Activated naive CD4-positive, alpha-beta T cell treated with anti-CD3 and anti-CD28 coated beads, Interleukin-2, amount 10 ng/mL, durations not matched to agents 7 days and 5 days (primary cell): ENCODE data around the gene ATG16L1.
"Not testable (repeated sequence)": the region's sequence is repeated elsewhere in the genome, so short reads cannot be mapped to it uniquely, and the experiment has no call there.

Experiments
- CTCF ChIA-PET: fragments of 350-600 bp; sonication (Branson Sonifier 250); formaldehyde crosslinking; loops from one replicate; lab custom pipeline; 2021; ENCODE audit warnings: antibody characterized with exemption; lab: Charles Lee
- DNase-seq: peaks from one replicate; pipeline ENCODE4 v3.0.0-alpha.2; 2020
- H3K27ac Mint-ChIP-seq: one replicate; pipeline ENCODE4 v1.8.0; 2021; ENCODE audit warnings: mild to moderate bottlenecking, moderate library complexity, mixed read lengths
- H3K27me3 Mint-ChIP-seq: one replicate; pipeline ENCODE4 v1.8.0; 2021; ENCODE audit warnings: mild to moderate bottlenecking, mixed read lengths
- H3K36me3 Mint-ChIP-seq: one replicate; pipeline ENCODE4 v1.8.0; 2021; ENCODE audit warnings: mixed read lengths
- H3K4me1 Mint-ChIP-seq: one replicate; pipeline ENCODE4 v1.8.0; 2021; ENCODE audit warnings: mixed read lengths
- H3K4me3 Mint-ChIP-seq: one replicate; pipeline ENCODE4 v1.8.0; 2021; ENCODE audit warnings: mild to moderate bottlenecking, moderate library complexity, mixed read lengths
- H3K9me3 Mint-ChIP-seq: one replicate; pipeline ENCODE4 v1.8.0; 2021; ENCODE audit warnings: mixed read lengths

ATG16L1 gene

DNA sequence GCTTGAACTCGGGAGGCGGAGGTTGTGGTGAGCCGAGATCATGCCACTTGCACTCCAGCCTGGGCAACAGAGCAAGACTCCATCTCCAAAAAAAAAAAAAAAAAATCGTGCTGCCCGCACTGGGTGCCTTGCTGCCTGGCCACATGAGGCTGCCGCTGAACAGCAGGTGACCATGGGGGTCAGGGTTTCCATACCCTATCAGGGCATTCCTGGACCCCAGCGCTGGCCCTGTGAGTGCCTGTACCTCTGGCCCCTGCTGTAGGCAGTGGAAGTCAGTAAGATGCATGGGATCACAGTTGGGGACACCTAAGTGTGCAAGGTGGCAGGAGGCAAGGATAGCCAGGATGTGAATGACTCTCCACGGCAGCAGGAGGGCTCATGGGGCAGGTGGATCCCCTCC lies 75.0 kb downstream of the ATG16L1 start:
- H3K4me3 Mint-ChIP-seq, result no peak overlapping the region
- DNase-seq, result no peak
- CTCF ChIA-PET, result no interaction called here
- H3K27ac Mint-ChIP-seq, result no peak overlapping the region
- peaks cover 6% of the 10 kb centered on the region for H3K36me3 Mint-ChIP-seq
- peaks cover 36% of the 10 kb centered on the region for H3K4me1 Mint-ChIP-seq
- peaks cover 18% of the 10 kb centered on the region for H3K27me3 Mint-ChIP-seq
- peaks cover 5% of the 10 kb centered on the region for H3K9me3 Mint-ChIP-seq

DNA sequence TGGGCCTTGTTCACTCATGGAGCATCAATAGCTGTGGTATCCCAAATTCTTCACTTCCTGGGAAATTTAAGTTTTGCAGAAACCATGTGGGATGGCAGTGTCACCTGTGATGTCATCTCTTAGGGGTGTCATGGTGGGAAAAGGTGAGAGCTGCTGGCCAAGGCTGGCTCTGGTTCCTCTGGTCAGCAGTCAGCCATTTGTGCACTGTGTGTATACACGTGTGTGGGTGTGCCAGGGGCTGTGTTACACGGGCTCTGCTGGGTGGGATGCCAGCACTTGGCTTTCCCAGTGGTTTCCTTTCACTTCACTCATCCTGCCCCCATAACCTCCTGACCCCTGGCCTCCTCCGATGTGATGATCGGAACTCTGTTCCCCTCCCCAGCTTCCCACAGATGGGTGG lies 77.4 kb downstream of the ATG16L1 start:
- peaks cover 5% of the 10 kb centered on the region for H3K9me3 Mint-ChIP-seq
- DNase-seq, result no peak
- H3K4me3 Mint-ChIP-seq, result no peak overlapping the region
- H3K36me3 Mint-ChIP-seq, result peaks cover 9% of the 10 kb centered on the region
- peaks cover 46% of the 10 kb centered on the region for H3K4me1 Mint-ChIP-seq
- CTCF ChIA-PET, result no interaction called here
- no peak overlapping the region for H3K27ac Mint-ChIP-seq
- H3K27me3 Mint-ChIP-seq, result peaks cover 19% of the 10 kb centered on the region

DNA sequence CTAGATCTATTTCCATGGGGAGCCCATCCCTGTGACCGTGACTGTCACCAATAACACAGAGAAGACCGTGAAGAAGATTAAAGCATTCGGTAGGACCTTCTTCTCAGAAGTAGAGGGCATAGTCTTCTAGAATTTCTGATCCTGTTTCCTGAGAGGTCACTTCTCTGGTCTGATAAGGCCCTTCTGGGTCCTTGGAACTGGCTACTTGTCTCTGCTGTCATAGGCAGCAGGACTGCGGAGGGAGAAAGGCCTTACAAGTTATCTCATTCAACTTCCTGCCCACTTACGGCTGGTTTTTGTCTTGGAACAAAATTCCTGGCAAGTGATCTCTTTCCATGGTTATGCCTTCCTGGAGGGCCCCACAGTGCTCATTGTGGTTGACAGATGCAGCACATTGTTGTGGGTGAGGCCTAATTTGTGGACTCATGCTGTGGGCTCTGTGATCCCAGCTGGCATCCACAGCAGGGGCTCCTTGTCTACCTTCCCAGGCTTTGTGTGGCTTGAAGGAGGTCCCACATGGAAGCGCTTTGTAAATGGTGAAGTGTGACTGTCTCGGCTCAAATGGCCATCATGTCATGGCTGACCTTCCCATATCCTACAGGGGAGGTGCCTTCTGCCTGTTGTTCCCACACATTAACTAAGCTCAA lies 78.1 kb downstream of the ATG16L1 start:
- CTCF ChIA-PET, result no interaction called here
- peaks cover 17% of the 10 kb centered on the region for H3K27me3 Mint-ChIP-seq
- H3K9me3 Mint-ChIP-seq, result peaks cover 5% of the 10 kb centered on the region
- peak overlapping the region; percentile 52 for H3K27ac Mint-ChIP-seq
- H3K4me3 Mint-ChIP-seq, result no peak overlapping the region
- peaks cover 10% of the 10 kb centered on the region for H3K36me3 Mint-ChIP-seq
- DNase-seq, result no peak
- peaks cover 51% of the 10 kb centered on the region for H3K4me1 Mint-ChIP-seq

DNA sequence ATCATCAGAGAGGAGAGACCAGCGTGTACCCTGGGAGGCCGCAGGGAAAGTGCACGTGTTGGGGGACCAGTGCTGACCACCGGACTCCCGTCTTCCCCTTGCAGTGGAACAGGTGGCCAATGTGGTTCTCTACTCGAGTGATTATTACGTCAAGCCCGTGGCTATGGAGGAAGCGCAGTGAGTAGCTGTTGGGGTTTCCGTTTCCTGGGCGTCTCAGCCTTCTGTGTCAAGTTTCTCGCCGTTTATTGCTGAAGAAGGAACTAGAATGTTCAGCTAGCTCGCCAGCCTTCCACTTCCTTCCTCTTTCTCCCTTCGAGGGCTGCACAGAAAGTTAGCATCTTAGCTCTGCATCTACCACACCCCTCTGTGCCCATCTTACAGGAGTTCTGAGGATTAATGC lies 80.1 kb downstream of the ATG16L1 start:
- Mint-ChIP-seq H3K27ac (peak overlapping the region; percentile 98), H3K27me3 (peaks cover 19% of the 10 kb centered on the region), H3K9me3 (peaks cover 5% of the 10 kb centered on the region), H3K4me3 (peak overlapping the region; percentile 36), H3K4me1 (peaks cover 58% of the 10 kb centered on the region), H3K36me3 (peaks cover 10% of the 10 kb centered on the region)
- DNase-seq, result peak; percentile 87
- CTCF ChIA-PET, result interaction anchor here (0.9 to 2.1 kb wide), 5 partner anchors 12 to 111 kb away, joined by 3 to 11 read pairs (median 5); partner anchors contain the start of gene DGKD

DNA sequence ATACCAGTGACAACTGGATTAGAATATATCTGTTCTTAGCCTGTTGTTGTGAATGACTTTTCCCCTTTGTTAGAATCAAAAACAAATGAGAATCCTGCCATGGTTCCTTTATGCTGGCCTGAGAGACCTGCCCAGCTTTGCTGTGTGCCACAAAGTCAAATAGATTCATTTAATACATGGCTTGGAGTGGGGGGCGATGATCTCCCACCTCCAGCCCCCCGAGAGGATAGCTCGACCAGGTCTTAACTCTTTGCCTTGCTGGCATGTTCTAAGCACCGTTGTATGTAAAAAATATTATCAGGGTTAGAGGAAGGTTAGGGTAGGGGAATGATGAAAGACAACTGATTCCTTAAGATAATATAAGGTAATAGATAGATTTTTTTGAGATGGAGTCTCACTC lies 80.7 kb downstream of the ATG16L1 start:
- Mint-ChIP-seq H3K4me1 (peaks cover 58% of the 10 kb centered on the region), H3K27ac (peak overlapping the region; percentile 98), H3K36me3 (peaks cover 10% of the 10 kb centered on the region), H3K27me3 (peaks cover 19% of the 10 kb centered on the region), H3K4me3 (peak overlapping the region; percentile 24), H3K9me3 (peaks cover 5% of the 10 kb centered on the region)
- no peak for DNase-seq
- CTCF ChIA-PET, result interaction anchor here (0.9 to 2.1 kb wide), 5 partner anchors 11 to 64 kb away, joined by 4 to 11 read pairs (median 5); partner anchors contain the start of gene DGKD

DNA sequence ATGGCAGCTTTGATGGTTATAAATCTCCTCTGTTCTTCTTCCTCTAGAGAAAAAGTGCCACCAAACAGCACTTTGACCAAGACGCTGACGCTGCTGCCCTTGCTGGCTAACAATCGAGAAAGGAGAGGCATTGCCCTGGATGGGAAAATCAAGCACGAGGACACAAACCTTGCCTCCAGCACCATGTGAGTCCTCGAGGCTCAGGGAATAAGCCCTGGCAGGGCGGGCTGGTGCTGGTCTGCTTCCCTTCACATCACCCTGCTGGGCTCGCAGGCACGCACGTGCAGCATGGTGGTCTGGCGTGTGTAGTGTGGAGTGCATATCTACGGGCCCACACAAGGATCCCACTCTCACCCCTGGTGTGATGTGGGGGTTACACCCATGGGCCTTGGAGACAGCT lies 83.4 kb downstream of the ATG16L1 start:
- H3K36me3 Mint-ChIP-seq, result peaks cover 9% of the 10 kb centered on the region
- peaks cover 36% of the 10 kb centered on the region for H3K27me3 Mint-ChIP-seq
- H3K4me1 Mint-ChIP-seq, result peaks cover 68% of the 10 kb centered on the region
- no peak overlapping the region for H3K27ac Mint-ChIP-seq
- no peak for DNase-seq
- H3K4me3 Mint-ChIP-seq, result no peak overlapping the region
- peaks cover 5% of the 10 kb centered on the region for H3K9me3 Mint-ChIP-seq
- CTCF ChIA-PET, result no interaction called here

DNA sequence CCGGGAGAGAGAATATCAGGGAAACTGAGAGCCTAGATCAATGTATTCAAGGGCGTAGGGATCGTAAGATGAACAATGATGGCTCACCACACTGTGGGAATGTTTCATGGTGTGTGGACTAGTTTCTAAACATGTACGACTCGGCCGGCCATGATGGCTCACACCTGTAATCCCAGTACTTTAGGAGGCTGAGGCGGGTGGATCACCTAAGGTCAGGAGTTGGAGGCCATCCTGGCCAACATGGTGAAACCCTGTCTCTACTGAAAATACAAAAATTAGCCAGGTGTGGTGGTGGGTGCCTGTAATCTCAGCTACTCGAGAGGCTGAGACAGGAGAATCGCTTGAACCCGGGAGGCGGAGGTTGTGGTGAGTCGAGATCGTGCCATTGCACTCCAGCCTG lies 84.6 kb downstream of the ATG16L1 start:
- H3K36me3 Mint-ChIP-seq, H3K27ac Mint-ChIP-seq, CTCF ChIA-PET, H3K9me3 Mint-ChIP-seq, DNase-seq, H3K4me3 Mint-ChIP-seq: not testable (repeated sequence)
- H3K27me3 Mint-ChIP-seq, result peaks cover 36% of the 10 kb centered on the region
- H3K4me1 Mint-ChIP-seq, result peaks cover 56% of the 10 kb centered on the region

DNA sequence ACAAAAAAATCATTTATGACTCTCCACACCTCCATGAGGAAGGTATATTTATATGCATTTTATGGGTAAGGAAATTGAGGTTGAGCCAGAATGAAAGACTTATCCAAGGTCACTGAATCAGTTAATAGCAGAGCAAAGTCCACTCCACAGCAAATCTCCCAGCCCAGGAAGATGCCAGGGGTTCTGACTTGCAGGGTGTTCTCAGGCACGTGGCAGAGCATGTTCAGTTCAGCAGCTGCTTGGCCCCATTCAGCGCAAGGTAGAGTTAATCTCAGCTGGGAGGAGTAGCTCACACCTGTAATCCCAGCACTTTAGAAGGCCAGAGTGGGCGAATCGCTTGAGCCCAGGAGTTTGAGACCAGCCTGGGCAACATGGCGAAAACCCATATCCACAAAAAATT lies 85.1 kb downstream of the ATG16L1 start:
- peaks cover 36% of the 10 kb centered on the region for H3K27me3 Mint-ChIP-seq
- DNase-seq, result no peak
- CTCF ChIA-PET, result interaction anchor here (0.6 to 1.0 kb wide), 2 partner anchors 13 to 17 kb away, joined by 3 read pairs; no protein-coding TSS in a partner anchor

DNA sequence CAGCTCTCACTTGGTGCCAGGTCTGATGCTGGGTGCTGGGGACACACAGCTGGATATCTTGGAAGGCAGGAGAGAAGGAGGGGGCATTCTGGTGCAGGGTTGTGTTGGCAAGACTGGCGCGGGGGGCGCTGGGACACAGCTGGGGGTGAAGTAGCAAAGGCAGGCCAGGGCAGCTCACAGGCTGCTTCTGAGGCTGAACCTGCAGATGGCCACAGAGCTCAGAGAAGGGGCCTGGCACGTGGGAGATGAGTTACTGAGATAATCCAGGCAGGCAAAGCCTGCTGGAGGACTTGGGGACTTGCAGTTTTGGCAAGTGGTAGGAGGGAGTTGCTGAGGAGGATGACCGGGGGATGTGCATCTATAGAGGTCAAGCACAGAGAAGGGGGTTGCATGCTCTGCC lies 86.6 kb downstream of the ATG16L1 start:
- peaks cover 40% of the 10 kb centered on the region for H3K4me1 Mint-ChIP-seq
- peaks cover 4% of the 10 kb centered on the region for H3K36me3 Mint-ChIP-seq
- CTCF ChIA-PET, result no interaction called here
- peaks cover 44% of the 10 kb centered on the region for H3K27me3 Mint-ChIP-seq
- no peak for DNase-seq
- H3K4me3 Mint-ChIP-seq, result no peak overlapping the region
- H3K27ac Mint-ChIP-seq, result no peak overlapping the region
- H3K9me3 Mint-ChIP-seq, result no peaks in the 10 kb centered on the region

More for the DNA sequence above, 85.1 kb downstream of the ATG16L1 start:
- Mint-ChIP-seq H3K27ac (no peak overlapping the region), H3K4me3 (no peak overlapping the region), H3K9me3 (no peaks in the 10 kb centered on the region), H3K36me3 (peaks cover 4% of the 10 kb centered on the region), H3K4me1 (peaks cover 52% of the 10 kb centered on the region)

DNA sequence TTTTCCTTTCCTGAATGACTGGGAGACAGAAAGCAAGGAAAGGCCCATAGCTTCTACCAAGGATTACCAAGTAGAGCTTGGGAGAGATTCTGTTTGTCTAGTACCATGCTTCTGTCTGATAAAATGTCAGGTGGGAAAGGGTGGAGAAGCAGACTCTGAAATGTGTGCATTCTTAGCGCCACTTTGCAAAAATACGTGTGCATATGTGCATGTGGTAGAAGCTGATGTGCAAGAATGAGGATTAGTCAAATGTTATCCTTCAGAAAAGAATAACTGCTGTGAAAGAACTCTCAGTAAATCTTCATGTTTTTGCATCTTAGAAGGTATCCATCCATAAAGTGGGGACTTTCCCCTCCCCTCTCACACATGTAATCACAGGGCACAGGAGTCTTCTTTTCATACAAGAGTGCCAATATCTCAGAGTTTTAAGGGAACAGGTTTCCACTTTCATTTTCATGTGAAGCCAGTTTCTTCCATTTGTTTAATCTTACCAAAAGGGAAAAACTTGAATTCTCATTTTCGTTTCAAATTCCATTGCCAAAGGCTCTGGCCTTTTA lies 87.4 kb downstream of the ATG16L1 start:
- CTCF ChIA-PET, result no interaction called here
- Mint-ChIP-seq H3K9me3 (no peaks in the 10 kb centered on the region), H3K4me1 (peaks cover 31% of the 10 kb centered on the region), H3K36me3 (peaks cover 2% of the 10 kb centered on the region), H3K27ac (no peak overlapping the region), H3K27me3 (peaks cover 42% of the 10 kb centered on the region), H3K4me3 (no peak overlapping the region)
- no peak for DNase-seq

DNA sequence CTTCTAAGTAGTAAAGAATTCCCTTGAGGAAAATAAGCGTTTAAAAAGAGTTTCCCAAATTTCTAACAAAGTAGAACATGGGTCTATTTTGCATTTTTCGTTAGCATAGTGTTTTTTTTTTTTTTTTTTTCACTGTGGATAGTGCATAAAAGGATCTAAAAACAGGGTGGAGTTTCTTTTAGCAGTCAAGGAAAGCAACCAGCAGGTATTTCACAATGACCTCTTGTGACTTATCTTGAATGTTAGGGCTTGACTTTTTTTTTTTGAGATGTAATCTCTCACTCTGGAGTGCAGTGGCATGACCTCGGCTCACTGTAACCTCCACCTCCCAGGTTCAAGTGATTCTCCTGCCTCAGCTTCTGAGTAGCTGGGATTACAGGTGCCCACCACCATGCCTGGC lies 88.0 kb downstream of the ATG16L1 start:
- H3K36me3 Mint-ChIP-seq, result no peaks in the 10 kb centered on the region
- CTCF ChIA-PET, result no interaction called here
- H3K4me3 Mint-ChIP-seq, result no peak overlapping the region
- H3K9me3 Mint-ChIP-seq, result no peaks in the 10 kb centered on the region
- no peak overlapping the region for H3K27ac Mint-ChIP-seq
- H3K27me3 Mint-ChIP-seq, result peaks cover 41% of the 10 kb centered on the region
- peaks cover 27% of the 10 kb centered on the region for H3K4me1 Mint-ChIP-seq
- DNase-seq, result no peak

DNA sequence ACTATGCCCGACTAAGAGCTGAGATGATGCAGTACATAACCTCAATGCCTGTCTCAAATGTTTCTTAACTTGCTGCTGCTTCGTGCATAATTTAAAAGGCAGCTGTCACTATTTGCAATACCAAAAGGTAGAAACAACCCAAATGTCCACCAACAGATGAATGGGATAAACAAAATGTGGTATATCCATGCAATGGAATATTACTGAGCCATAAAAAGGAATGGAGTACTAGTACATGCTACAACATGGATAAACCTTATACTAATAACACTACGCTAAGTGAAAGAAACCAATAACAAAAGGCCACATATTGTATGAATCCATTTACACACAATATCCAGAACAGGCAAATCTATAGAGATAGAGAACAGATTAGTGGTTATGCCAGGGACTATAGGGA lies 89.8 kb downstream of the ATG16L1 start:
- H3K9me3 Mint-ChIP-seq, result no peaks in the 10 kb centered on the region

DNA sequence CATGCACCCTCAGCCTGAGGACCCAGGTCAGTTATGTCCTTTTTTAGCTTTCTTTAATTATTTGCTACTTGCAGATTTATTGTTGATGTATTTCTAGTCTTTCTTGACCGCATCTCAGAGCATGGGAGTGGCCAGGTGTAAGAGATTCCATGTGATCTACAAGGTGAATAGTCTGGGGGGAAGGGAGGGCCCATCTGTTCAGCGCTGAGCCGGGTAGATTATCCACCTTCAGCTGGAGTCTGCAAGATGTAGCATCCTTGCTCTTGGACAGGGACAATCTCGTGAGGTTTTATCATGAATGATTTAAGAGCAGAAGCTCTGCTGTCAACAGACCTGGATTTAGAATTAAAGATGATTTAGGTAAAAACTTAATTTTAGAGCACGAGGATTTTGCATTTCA lies 90.8 kb downstream of the ATG16L1 start:
- CTCF ChIA-PET, result interaction anchor here (0.8 to 1.9 kb wide), 3 partner anchors 10 to 11 kb away, joined by 4 to 6 read pairs (median 4); partner anchors contain the start of gene DGKD
- Mint-ChIP-seq H3K4me1 (peaks cover 19% of the 10 kb centered on the region), H3K27ac (no peak overlapping the region), H3K27me3 (peaks cover 41% of the 10 kb centered on the region), H3K36me3 (no peaks in the 10 kb centered on the region), H3K9me3 (no peaks in the 10 kb centered on the region), H3K4me3 (no peak overlapping the region)
- no peak for DNase-seq

More for the DNA sequence above, 89.8 kb downstream of the ATG16L1 start:
- Mint-ChIP-seq H3K36me3 (no peaks in the 10 kb centered on the region), H3K4me3 (no peak overlapping the region), H3K27ac (no peak overlapping the region), H3K27me3 (peaks cover 42% of the 10 kb centered on the region), H3K4me1 (peaks cover 19% of the 10 kb centered on the region)
- no peak for DNase-seq
- CTCF ChIA-PET, result interaction anchor here (1.0 kb wide), 1 partner anchor 12 kb away, joined by 4 read pairs; no protein-coding TSS in a partner anchor

DNA sequence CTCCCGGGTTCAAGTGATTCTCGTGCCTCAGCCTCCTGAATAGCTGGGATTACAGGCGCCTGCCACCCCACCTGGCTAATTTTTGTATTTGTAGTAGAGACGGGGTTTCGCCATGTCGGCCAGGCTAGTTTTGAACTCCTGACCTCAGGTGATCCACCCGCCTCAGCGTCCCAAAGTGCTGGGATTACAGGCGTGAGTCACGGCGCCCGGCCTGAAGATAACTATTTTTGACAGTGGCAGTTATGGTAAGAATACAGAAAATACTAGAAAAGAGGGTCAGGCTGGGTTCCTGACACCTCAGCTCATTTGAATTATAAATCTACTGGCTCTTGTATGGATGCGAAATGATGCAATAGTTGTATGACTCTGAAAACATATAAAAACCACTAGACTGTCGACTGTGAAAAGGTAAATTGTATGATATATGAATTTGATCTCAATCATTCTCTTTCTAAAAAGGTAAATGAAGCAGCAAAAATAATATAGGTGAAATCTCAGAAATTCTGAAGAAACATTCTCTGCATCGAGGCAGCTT lies 91.8 kb downstream of the ATG16L1 start:
- CTCF ChIA-PET, result interaction anchor here (0.8 to 1.9 kb wide), 2 partner anchors 11 kb away, joined by 4 to 6 read pairs; partner anchors contain the start of gene DGKD
- no peaks in the 10 kb centered on the region for H3K9me3 Mint-ChIP-seq

More for the DNA sequence above, 91.8 kb downstream of the ATG16L1 start:
- Mint-ChIP-seq H3K4me1 (peaks cover 17% of the 10 kb centered on the region), H3K27me3 (peaks cover 40% of the 10 kb centered on the region), H3K36me3 (no peaks in the 10 kb centered on the region), H3K4me3 (no peak overlapping the region), H3K27ac (no peak overlapping the region)
- no peak for DNase-seq
